NCI-H146 treated with DMSO at 0.1 percent for 48 hours (cell line): ENCODE data around the gene RAB6B.

ENCODE experiments used
- DNase-seq: peaks from one replicate; lab custom pipeline; 2025; ENCODE audit not compliant: unreplicated experiment; lab: John Stamatoyannopoulos, UW

The RAB6B gene

DNA sequence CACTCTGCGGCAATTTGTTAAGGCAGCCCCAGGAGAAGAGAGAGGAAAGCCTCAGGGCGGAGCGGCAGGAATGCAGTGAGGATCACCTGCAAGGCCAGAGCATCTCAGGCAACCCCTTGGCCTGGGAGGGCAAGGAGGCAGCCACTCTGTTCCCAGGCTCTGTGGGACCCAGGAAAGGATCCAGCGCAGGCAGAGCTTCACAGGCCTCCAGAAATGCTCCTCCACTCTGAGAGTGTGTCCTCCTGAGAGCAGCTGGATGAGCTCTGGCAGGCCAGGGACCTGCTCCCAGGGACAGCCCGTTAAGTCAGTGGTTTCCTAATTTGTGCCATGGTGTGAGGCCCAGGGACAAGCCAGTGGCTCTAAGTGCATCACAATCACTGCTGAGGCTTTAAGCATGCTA is 35.2 kb downstream of the RAB6B start:
- no peak for DNase-seq

DNA sequence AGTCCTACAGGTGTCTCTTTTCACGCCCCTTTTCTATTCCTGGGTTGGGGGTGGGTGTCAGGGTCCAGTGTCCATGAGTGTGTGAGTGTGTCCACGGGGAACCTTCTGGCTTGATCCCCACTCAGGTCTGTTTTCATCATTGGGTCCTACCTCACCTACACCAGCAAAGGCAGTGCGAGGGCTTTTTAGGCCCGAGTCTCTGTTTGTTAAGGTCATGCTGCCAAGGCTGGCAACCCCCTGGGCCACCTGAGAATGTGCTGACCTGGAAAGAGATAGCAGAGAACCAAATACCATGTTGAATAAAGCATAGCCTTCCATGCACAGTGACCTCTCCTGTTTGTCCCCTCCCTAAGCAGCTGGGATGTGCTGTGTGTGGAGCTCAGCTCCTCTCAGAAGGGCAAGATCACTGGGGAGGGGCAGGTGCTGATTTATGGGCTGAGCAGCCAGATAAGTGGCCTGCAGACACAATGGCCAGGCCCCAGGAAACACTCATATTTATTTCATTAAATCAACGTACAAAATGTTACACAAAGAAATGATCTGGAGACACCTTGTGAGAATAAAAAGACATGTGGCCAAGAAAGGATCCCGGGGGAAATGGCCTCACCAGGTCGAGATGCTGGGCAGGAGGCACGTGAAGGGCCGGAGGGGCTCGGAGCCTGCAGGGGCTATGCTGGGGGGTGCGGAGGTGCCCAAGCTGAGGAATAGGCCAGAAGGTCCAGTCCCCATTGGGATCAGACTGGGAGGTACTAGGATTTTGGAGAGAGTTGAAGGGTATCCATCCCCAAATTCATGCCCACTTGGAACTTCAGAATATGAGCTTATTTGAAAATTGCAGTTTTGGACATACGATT is 36.1 kb downstream of the RAB6B start:
- DNase-seq = no peak

- no peak for DNase-seq
Measured at GRCh38 chr3:133857767-133858166, 37.9 kb downstream of the RAB6B start.

DNA sequence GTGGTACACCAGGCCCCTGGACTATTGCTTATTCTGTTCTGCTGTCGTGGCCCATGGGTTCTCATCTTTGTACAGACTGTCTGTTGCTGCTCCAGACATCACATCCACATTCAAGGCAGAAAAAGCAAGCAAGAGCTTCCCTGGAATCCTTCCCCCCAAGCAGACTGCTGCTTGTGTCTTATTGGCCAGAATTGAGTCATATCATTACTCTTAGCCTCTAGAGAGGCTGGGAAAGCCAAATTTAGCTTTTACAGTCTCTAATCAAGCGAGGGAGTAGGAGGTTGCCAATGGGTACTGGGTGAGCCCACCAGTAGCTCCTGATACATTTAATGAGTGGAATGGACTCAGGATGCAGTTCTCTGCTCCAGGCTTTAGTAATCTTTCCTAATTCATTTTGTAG is 39.4 kb downstream of the RAB6B start:
- DNase-seq = no peak

DNA sequence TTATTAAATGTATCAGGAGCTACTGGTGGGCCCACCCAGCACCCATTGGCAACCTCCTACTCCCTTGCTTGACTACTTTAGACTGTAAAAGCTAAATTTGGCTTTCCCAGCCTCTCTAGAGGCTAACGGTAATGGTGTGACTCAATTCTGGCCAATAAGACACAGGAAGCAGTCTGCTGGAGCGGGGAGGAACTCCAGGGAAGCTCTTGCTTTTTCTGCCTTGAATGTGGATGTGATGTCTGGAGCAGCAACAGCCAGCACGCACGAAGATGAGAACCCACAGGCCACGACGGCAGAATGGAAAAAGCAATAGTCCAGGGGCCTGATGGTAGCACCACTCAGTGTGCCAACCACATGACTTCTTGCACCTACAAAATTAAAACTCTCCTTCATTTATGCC is 39.9 kb downstream of the RAB6B start:
- DNase-seq = no peak

DNA sequence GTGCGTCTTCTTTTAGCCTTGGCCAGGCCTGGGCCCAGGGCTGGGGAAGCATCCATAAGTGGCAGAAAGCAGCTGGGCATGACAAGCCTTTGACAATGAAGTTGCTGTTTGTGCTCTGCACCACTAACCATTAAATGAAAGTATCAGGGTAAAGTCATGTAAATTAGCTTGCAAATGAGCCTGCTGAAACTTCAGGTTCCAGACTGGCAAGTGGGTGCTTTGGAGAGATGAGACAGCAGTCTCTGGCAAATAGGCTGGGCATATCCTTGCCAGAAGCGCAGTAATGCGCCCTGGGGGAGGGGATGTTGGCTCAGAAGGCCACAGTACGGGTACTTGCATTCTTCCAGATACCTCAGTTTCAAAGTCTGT is 40.7 kb downstream of the RAB6B start:
- DNase-seq = no peak

DNA sequence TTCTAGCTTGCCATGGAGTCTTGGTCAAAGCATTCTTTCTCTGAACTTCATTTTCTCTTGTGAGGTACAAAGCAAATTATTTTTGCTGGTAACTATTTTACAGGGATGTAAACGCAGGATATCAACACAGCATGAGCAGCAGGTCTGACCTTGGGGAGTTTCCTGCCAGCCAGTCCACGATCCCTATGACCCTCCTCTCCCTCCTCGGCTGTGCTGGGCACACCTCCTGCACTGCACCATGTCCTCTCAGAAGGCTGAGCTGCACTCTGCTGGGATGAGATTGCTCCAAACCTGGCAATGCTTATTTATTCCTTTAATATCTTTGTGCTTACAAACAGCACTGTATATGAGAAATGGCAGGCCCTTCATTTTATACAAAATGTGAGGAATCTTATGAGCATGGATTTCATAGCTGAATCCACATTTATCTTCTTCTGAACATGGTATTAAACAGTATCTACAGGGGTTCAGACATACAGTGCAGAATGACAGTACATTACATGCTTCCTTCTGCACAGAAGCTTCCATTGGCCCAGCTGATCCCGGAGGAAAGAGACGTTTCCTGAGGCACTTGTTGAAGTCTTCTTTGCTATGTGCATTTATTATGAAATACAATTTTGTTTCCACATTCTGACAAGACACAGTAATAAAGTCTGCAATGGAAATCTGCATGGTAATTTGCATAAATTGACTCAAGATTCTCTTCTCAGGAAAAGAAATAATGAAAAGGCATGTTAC is 41.2 kb downstream of the RAB6B start:
- DNase-seq = no peak

DNA sequence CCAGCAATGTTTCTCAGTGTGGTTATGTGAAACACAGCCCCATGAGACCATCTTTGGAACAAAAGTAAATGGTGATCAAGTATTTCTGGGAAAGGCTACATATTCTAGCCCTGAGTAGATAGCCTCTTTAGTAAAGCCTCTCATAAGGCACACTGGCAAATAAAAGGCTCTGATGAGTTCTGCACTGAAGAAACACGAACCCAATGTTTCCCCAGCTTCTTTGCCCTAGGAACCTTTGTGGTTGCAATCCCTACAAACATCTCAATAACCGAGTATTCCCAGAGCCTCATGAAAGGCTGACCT is 41.8 kb downstream of the RAB6B start:
- DNase-seq = no peak

DNA sequence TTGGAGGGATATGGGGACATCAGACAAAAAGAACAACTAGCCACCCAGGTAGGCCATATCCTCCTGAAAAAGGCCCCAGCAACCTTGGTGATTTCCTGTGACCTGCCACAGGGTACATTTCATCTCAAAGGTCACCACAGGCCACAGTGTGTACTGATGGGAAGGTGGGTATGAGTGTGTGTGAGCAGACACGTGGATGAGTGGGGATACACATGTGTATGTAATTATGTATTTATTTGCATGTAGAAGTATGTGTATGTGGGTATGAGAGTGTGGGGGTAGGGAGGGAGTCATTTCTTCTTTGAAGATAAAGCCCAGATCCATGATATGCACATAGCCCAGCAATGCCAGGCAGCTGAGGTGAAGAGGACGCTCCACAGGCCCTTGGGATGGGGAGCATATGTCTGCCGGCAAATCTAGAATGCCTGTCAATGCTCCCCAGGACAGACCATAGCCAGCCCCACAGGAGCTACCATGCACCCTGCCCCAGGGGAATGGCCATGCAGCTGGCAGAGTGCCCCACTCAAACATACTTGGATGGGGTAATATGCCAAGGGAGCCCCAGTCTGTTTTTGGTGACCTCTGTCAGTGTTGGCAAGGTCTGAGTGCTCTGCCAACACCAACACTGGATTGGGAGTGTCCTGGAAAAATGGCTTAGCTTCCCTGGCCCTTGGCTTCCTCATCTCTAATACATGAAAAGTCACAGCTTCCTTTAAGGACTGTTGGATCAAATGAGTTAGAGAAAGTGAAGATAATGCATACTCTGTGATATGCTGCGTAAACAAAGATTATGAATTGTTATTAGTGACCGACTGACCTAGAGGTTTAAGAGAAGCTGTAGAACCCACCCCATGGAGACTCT is 42.4 kb downstream of the RAB6B start:
- no peak for DNase-seq

DNA sequence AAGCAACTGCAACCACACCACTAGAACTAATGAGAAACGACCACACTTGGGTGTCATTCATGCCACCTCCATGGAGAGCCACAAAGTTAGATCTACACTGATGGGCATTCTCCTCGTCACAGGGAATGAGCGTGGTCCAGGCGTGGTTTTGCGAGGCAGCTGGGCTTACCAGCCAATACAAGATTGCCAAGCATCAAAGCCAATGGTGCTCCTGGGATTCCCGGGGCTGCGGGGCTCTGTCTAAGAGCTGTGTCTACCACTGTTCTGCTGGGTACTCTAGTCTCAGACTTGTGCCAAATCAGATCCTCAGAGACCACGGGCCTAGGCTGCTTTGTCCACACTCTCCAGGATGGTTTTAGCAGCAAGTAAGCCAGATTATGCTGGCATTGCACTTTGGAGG is 43.8 kb downstream of the RAB6B start:
- DNase-seq = no peak

DNA sequence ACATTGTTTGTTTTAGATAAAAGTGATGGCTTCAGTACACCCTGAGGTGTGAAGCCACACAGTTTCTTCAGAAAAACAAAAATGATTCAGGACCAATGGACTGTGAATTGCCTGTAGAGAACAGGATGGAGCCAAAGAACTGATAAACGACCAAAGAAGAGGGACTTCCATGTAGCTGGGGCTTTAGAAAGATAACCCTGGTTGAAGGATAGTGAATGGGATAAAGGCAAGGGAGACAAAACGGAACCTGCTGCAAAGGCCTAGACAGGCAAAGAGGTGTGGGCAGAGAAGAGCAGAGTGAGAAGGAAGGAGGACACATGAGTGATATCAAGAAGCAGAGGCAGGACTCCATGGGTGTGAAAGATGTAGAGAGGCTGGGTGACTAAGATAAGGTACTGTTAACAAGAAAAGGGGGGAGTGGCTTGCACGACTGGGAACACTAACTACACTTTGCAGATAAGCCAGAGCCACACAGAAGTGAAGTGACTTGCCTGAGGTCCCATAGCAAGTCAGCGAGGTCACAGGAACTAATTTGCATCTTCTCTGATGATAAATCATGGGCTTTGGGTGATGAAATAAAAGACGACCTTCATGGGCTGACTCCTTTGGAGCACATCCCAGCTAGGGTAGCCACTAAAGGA is 44.3 kb downstream of the RAB6B start:
- no peak for DNase-seq

GRCh38 chr3:133850034-133850433 is 45.6 kb downstream of the RAB6B start:
- DNase-seq = no peak

DNA sequence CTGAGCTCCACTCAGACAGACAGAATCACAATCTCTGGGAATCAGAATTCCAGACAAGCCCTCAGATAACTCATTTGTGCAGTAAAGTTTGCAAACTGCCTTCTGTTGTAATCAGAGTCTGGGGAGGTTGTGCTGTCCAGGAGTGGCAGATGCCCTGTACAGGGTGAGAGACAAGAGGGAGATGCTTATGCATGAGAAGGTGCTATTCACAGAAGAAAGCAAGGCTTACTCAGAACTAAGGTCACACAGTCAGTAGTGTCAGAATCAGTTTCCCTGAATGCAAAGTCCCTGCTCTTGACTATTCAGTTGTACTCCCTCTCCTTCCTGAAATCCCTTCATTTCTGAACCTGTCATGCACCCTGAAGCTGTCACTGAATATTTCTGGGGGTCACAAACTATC is 46.3 kb downstream of the RAB6B start:
- no peak for DNase-seq

DNA sequence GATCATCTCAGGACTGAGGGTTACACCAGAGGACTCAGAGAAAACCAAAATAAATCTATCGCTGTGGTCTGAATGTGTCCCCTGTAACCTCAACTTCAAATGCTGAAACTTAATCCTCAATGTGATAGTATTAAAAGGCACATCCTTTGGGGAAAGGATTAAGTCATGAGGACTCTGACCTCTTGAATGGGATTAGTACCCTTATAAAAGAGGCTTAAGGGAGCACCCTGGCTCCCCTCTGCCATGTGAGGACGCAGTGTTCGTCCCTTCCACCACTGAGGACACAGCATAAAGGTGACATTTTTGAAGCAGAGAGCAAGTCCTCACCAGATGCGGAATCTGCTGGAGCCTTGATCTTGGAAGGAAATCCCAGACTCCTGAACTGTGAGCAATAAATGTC is 50.6 kb downstream of the RAB6B start:
- no peak for DNase-seq

- no peak for DNase-seq
Measured at GRCh38 chr3:133843634-133844033, 52.0 kb downstream of the RAB6B start.

DNA sequence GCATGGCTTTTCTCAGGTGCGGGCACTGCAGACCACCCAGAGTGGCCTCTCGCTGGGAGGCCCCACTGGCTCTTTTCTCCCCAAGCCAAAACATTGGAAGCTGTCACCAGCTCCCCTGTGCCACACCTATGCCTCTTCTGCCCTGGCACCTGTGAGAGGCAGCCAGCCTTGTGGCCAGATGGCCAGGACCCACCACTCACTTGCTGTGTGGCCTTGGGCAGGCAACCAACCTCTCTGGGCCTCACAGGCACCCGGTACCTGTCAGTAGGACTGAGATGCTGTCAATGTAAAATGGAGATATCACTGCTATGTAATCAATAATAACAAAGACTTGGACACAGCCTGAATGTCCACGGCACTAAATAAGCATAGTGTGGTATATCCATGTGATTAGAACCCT is 53.5 kb downstream of the RAB6B start:
- DNase-seq = no peak

- DNase-seq = no peak
Measured at GRCh38 chr3:133841196-133841595, 54.5 kb downstream of the RAB6B start.

GRCh38 chr3:133840767-133841166 is 54.9 kb downstream of the RAB6B start:
- DNase-seq = no peak

GRCh38 chr3:133840055-133840737 is 55.5 kb downstream of the RAB6B start:
- no peak for DNase-seq

DNA sequence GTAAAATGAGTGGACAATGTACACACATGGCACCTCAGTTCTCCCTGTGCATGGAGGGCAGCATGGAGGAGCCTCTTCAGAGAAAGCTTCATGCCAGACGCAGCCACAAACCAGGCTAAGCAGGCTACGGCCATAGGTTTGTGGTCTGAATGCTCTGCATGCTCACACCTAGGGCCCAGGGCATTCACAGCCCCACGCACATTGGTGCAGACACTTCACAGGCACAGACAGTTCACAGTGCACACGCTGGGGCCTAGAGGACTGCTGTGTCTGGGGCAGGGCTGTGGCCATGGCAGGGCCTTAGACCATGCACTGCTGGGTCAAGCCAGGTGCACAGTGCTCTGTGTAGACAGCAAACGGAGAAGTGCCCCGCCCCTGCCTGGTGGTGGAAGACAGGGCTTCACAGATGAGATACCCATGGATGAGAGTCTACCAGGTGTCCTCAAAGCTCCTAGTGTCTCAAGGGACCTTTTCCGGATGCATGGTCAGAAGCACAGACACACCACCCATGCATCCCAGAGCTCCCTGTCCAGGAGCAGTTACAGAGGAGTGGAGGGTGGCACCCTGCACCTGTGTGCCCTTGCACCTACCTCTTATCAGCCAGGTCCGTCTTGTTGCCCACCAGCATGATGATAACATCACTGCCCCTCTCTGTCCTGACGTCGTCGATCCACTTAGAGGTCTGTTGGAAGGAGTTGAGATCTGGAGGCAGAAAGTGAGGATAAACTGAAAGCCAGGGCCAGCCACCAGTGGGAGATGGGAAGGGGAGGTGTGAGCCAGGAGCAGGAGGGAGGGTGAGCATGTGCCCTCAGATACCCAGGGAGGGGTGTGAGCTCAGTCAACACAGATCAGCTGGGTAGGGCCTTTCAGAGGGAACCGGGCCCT is 56.5 kb downstream of the RAB6B start:
- no peak for DNase-seq
